UCSD-AML1 (cell line): ENCODE results near the gene DPP9.

Experiments
- DNase-seq: peaks from one replicate; lab custom pipeline; 2025; ENCODE audit not compliant: unreplicated experiment; lab: John Stamatoyannopoulos, UW

Gene DPP9

GRCh38 chr19:4712771-4713170, 10.9 kb downstream of the DPP9 start:
- DNase-seq, result no peak

- DNase-seq, result no peak
Measured at GRCh38 chr19:4711211-4711610, 12.4 kb downstream of the DPP9 start.

GRCh38 chr19:4710281-4710600, 13.4 kb downstream of the DPP9 start:
- no peak for DNase-seq

GRCh38 chr19:4709440-4710280, 14.0 kb downstream of the DPP9 start:
- DNase-seq, result no peak

GRCh38 chr19:4707956-4708650, 15.5 kb downstream of the DPP9 start:
- DNase-seq, result no peak

DNA sequence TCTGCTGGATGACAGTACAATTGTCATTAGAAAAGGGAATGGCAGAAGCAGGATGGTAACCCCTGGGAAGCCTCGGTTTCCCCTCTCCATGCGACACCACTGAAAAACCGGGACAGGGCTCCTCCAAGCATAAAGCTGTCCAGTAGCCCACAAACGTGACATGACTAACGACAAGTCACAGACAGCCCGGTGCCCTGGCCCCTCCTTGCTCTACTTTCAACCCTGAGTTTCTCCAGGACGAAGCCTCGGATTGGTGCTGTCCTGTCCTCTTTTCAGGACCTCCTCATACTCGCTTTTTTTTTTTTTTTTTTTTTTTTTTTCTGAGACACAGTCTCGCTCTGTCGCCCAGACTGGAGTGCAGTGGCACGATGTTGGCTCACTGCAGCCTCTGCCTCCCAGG, 16.3 kb downstream of the DPP9 start:
- DNase-seq, result no peak

DNA sequence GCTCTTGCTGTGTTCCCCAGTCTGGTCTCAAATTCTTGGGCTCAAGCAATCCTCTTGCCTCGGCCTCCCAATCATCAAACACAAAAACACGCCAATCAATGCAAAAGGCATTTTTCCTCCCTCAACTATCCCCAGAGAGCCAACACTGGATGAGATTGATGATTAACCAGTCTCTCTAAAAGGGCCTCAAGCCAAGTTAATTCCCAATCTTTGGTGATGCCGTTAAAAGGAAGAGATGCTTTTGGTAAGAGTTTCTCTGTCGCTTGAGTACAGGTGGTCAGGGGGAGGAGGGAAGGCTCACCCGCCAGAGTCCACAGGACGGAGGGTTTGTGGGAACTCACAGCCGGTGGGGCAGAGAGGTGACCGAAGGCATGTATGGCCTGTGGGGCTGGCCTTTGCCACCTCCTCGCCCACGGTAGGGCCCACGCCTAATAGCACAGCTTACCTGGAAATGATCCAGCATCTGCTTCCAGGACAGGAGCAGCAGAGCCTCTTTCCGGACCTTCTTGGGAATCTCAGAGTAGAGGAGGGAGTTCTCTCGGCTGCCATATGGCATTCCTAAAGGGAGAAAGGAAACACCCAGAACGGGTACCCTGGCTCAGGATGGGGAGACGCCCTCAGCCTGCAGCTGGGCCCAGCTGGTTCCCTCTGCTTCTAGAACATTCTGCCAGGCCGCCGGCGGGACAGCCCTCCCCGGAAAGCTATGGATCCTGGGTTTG, 18.1 kb downstream of the DPP9 start:
- no peak for DNase-seq

DNA sequence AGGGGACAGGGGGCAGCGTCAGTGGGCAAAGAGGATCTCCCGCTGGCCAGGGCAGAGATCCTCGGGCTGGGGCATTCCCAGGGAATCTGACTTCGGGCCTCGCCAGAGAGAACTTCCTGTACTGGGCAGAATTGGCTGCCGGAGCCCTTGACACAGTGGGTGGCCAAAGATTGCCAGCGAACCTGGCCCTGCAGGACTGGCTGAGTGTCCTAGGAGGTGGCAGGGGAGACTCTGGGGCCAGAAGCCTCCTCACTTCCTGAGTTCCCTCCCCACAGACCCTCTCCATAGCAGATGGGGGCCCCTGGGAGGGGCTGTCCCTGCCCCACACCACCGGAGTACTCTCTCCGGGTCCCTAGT, 19.3 kb downstream of the DPP9 start:
- DNase-seq, result no peak

DNA sequence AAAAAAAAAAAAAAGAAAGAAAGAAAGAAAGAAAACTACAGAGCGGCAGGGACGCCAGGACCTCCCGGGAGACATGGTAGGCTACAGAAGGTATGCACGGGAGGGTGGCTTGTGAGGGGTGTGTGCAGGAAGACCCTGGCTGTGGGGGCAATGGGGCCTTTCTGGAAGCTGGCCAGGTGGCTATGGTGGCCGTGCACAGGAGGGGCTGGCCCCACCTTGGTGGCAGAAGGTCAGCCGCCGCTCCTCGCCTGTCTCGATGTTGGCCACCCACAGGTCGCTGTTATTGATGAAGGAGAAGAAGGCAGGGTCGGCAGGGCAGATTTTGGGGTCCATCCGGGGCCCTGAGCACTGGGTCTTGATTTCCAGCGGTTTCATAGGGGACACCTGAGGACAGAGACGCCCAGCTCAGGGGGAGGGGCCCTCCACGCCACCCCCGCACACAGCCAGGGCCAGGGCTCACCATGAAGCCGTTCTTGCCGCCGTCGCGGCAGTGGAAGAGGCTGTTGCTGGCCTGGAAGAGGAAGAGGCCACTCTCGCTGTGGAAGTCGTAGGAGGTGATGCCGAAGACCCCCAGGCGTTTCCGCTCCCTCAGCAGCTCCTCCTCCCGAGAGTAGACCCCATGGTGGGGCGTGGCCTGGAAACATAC, 19.8 kb downstream of the DPP9 start:
- DNase-seq, result no peak

DNA sequence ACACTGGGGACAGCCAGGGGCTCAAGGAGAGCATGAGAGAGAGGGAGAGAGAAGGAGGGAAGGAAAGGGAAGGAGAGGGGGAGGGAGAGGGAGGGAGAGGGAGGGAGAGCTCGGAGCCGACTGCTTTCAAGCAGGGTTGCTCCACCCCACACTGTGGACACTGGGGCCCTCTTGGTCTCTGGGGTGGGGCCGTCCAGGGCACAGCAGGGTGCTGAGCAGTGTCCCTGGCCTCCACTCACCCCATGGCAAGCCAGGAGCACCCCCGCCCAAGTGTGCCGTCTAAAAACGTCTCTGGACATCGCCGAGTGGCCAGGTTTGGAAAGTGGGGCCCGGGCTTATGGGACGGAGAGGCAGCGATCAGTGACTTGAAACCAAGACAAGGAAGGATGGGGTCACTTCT, 20.9 kb downstream of the DPP9 start:
- no peak for DNase-seq

GRCh38 chr19:4701557-4701956, 22.1 kb downstream of the DPP9 start:
- no peak for DNase-seq

- no peak for DNase-seq
Measured at GRCh38 chr19:4700693-4700970, 23.0 kb downstream of the DPP9 start.

DNA sequence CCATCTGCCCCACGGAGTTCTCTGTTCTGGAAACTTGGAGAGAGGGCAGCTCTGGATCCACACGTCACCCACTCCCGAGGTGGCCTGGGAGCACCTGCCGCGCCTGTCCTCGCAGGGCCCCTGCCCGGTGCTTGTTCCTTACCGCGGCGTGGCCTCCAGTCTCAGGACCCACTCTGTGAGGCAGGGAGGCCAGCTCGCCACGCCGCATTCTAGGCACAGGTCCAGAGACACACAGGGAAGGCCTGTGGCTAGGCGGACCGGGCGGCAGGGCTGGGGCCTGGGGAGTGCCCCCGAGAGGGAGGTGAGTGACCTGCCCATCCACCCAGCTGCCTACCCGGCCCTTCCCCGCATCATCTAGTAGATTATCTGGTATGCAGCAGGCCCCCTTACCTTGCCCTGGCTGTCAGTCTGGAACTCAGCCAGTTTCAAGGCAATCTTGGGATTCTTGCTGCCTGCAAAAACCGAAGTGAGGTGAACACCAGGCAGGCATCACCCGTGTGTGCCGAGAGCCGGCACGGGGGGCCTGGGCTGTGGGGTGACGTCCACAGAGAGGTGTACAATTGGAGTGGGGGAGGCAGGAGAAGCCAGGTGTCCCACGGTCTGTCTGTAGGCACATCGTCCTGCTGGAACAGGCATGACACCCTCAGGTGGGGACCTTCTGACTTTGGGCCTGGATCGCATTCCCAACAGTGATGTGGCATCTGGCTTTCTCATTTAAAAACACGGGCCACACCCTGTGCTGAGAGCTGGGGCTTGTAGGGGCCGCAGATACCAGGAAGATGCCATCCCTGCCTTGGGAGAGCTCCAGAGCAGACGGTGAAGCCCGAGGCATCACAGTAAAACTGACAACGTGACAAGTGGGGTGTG, 23.6 kb downstream of the DPP9 start:
- no peak for DNase-seq

GRCh38 chr19:4697304-4697703, 26.3 kb downstream of the DPP9 start:
- DNase-seq, result no peak

- no peak for DNase-seq
Measured at GRCh38 chr19:4695224-4695731, 28.4 kb downstream of the DPP9 start.

GRCh38 chr19:4694211-4694987, 29.2 kb downstream of the DPP9 start:
- DNase-seq, result no peak

DNA sequence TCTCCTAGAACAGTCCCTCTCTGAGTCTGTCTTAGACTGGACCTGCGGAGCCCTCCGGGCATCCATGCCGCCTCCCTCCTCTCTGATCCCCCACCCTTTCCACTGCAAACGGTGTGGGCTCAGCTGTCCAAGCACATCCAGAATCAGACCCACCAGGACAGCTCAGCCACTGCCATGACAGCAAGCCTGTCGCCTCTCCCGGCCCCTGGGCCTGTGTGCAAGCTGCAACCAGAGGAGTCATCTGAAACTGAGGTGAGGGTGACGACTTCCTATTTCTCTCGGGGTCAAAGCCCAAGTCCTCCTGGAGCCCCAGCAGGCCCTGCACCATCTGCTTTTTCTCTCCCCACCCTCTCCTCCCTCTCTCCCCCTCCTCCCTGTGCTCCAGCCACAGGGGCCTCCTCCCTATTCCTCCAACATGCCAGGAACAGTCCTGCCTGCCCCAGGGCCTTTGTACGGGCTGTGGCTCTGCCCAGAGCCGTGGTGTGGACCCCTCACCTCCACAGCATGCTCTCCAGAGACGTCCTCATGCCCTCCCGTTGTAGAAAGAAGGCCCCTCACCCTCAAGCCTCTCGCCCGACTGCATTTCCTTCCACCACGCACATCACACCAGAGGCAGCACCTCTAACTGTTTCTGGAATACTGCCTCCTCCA, 30.0 kb downstream of the DPP9 start:
- no peak for DNase-seq

DNA sequence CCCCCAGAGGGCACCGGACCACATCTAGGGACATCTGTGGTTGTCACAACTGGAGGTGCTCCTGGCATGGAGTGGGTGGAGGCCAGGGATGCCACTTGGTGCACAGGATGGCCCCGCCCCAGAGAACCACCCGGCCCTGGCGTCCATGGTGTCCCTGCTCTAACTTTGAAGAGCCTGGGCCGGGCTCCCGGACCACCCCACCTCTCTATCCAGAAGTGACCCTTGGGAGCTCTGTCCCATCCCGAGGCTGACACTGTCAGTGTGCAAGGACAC, 30.6 kb downstream of the DPP9 start:
- DNase-seq, result no peak

DNA sequence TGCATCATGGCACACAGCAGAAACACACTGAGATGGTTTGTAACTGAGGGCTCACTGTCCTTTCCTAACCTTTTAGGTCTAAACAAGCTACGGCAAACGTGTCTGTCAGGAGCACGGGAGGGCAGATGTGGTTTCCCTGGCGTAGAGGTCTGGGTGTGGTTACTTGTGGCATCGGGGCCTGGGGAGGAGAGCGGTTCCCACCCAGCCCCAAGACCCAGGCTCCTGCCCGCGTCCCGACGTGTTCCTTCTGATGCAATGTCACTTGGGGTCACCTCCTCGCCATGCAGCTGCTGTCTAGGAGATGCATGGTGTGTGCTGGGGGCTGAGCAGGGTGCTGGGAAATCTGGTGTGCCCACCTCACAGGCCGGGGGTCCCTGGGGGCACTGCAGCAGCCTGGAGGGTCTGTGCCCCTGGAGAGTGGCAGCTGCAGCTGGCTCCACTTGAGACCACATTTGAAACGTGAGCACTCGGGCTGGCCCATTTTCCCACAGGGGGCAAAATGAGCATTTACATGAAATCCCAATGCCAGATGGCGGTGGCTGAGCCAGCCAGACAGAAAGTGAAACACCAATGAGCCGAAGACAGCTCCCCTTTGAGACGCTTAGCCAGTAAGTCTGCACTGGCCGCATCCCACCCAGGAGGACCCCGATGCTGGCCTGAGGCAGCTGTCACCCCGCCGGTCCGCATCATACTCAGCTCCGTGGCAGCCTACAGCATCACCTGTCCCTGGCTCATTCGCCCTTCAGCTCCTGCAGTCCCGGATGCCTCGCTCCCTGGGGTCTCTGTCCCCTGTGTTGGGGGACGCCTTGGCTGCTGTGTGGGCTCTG, 31.2 kb downstream of the DPP9 start:
- DNase-seq, result no peak
